Measurements from ENCODE around the gene PPP1R11.
A peak's percentile ranks its signal among the peaks of the same experiment; 100 is the strongest.
"Not testable (repeated sequence)": the region's sequence is repeated elsewhere in the genome, so short reads cannot be mapped to it uniquely, and the experiment has no call there.

The PPP1R11 gene

DNA sequence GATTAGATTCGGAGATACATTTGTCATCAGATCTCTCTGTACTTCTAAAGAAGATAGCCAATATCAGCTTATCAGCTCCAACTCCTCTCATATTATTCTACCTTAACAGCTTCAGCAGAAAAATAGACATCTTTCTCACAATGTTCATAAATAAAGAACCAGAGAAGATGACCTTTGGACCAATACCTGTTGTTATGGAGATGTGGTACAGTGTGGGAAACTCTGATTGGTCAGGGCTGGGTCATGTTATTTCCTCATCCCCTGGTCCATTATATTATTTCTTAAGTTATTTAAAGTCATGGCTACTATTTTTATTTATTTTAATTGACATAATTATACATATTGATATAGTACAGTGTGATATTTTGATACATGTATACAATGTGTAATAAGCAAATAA lies 41.8 kb upstream of the PPP1R11 start:
- Histone ChIP-seq H3K56ac (ENCODE audit: low read length) (no peak overlapping the region), H3K4me2 (ENCODE audit: low read length) (no peak overlapping the region), H3K79me1 (ENCODE audit: low read length) (no peaks in the 10 kb centered on the region), H3K79me2 (ENCODE audit: control insufficient read depth, insufficient read depth, low read length) (no peaks in the 10 kb centered on the region), H2BK120ac (ENCODE audit: low read depth, low read length) (no peak overlapping the region), H4K5ac (ENCODE audit: low read length) (no peak overlapping the region), H3K23ac (ENCODE audit: low read length) (no peak overlapping the region), H2AK5ac (ENCODE audit: low read length) (no peak overlapping the region), H3K4ac (ENCODE audit: low read depth, low read length) (no peak overlapping the region), H3K4me1 (ENCODE audit: control insufficient read depth, low read depth, low read length) (no peaks in the 10 kb centered on the region), H2BK15ac (replicated peaks; ENCODE audit: low read depth) (no peak overlapping the region), H3K27me3 (ENCODE audit: insufficient read depth, low read length, poor library complexity) (no peaks in the 10 kb centered on the region), H3K36me3 (ENCODE audit: control insufficient read depth, insufficient read depth, low read length) (no peaks in the 10 kb centered on the region), H3K27ac (ENCODE audit: low read depth, low read length) (no peak overlapping the region), H3K4me3 (ENCODE audit: low read length) (no peak overlapping the region), H3K18ac (ENCODE audit: low read length) (no peak overlapping the region), H4K8ac (ENCODE audit: low read depth, low read length) (no peak overlapping the region), H3K9ac (ENCODE audit: low read length) (no peak overlapping the region), H2BK5ac (ENCODE audit: low read length) (no peak overlapping the region)
- no CpG with 5 or more reads among the region's 1 CpG for WGBS (ENCODE audit: extremely low coverage, insufficient coverage, low lambda C conversion rate)
- no peak for DNase-seq

DNA sequence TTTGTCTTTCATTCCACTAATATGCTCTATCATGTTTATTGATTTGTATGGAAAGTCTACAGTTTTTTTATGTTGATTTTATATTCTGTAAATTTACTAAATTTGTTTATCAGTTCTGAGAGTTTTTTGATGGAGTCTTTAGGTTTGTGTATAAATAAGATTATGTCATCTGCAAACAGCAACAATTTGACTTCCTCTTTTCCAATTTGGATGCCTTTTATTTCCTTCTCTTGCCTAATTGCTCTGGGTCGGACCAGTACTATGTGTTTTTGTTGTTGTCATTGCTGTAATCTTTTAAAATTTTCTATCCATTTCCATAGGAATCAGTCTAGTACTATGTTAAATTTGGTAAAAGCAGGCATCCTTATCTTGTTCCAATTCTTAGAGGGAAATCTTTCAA lies 37.4 kb upstream of the PPP1R11 start:
- Histone ChIP-seq H2BK15ac (replicated peaks; ENCODE audit: low read depth) (no peak overlapping the region), H3K4ac (ENCODE audit: low read depth, low read length) (no peak overlapping the region), H3K27me3 (ENCODE audit: insufficient read depth, low read length, poor library complexity) (no peaks in the 10 kb centered on the region), H3K79me2 (ENCODE audit: control insufficient read depth, insufficient read depth, low read length) (no peaks in the 10 kb centered on the region), H3K23ac (ENCODE audit: low read length) (no peak overlapping the region), H3K4me1 (ENCODE audit: control insufficient read depth, low read depth, low read length) (no peaks in the 10 kb centered on the region), H3K36me3 (ENCODE audit: control insufficient read depth, insufficient read depth, low read length) (no peaks in the 10 kb centered on the region), H4K5ac (ENCODE audit: low read length) (no peak overlapping the region), H4K8ac (ENCODE audit: low read depth, low read length) (no peak overlapping the region), H2BK5ac (ENCODE audit: low read length) (no peak overlapping the region), H3K4me2 (ENCODE audit: low read length) (no peak overlapping the region), H3K18ac (ENCODE audit: low read length) (no peak overlapping the region), H2AK5ac (ENCODE audit: low read length) (no peak overlapping the region), H3K79me1 (ENCODE audit: low read length) (no peaks in the 10 kb centered on the region), H3K56ac (ENCODE audit: low read length) (no peak overlapping the region), H3K27ac (ENCODE audit: low read depth, low read length) (no peak overlapping the region), H3K9ac (ENCODE audit: low read length) (no peak overlapping the region), H3K4me3 (ENCODE audit: low read length) (no peak overlapping the region), H2BK120ac (ENCODE audit: low read depth, low read length) (no peak overlapping the region)
- no CpG with 5 or more reads among the region's 1 CpG for WGBS (ENCODE audit: extremely low coverage, insufficient coverage, low lambda C conversion rate)
- DNase-seq: no peak

DNA sequence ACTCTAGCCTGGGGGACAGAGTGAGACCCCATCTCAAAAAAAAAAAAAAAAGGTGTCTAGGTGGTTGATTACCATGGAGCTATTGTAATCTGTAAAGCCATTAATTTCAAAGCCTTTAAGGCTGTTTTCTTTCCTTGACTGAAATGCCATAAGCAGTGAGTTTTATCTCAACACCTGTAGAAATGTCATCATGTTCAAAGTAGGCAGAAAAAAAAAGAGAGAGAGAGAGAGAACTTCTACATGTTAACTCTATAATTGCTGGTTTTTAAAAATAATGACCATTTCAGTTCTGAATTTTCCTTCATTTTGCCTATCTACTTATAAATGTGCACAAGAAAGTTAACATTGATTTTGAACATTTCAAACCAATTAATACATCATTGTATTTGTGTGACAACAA lies 35.6 kb upstream of the PPP1R11 start:
- Histone ChIP-seq H2BK15ac (replicated peaks; ENCODE audit: low read depth) (no peak overlapping the region), H3K4me3 (ENCODE audit: low read length) (no peak overlapping the region), H3K4me2 (ENCODE audit: low read length) (no peak overlapping the region), H3K27ac (ENCODE audit: low read depth, low read length) (no peak overlapping the region), H3K56ac (ENCODE audit: low read length) (no peak overlapping the region), H3K27me3 (ENCODE audit: insufficient read depth, low read length, poor library complexity) (no peaks in the 10 kb centered on the region), H4K5ac (ENCODE audit: low read length) (no peak overlapping the region), H4K8ac (ENCODE audit: low read depth, low read length) (no peak overlapping the region), H2BK120ac (ENCODE audit: low read depth, low read length) (no peak overlapping the region), H3K18ac (ENCODE audit: low read length) (no peak overlapping the region), H3K23ac (ENCODE audit: low read length) (no peak overlapping the region), H3K36me3 (ENCODE audit: control insufficient read depth, insufficient read depth, low read length) (no peaks in the 10 kb centered on the region), H2BK5ac (ENCODE audit: low read length) (no peak overlapping the region), H2AK5ac (ENCODE audit: low read length) (no peak overlapping the region), H3K79me2 (ENCODE audit: control insufficient read depth, insufficient read depth, low read length) (no peaks in the 10 kb centered on the region), H3K4ac (ENCODE audit: low read depth, low read length) (no peak overlapping the region), H3K4me1 (ENCODE audit: control insufficient read depth, low read depth, low read length) (no peaks in the 10 kb centered on the region), H3K79me1 (ENCODE audit: low read length) (no peaks in the 10 kb centered on the region), H3K9ac (ENCODE audit: low read length) (no peak overlapping the region)
- DNase-seq: no peak

DNA sequence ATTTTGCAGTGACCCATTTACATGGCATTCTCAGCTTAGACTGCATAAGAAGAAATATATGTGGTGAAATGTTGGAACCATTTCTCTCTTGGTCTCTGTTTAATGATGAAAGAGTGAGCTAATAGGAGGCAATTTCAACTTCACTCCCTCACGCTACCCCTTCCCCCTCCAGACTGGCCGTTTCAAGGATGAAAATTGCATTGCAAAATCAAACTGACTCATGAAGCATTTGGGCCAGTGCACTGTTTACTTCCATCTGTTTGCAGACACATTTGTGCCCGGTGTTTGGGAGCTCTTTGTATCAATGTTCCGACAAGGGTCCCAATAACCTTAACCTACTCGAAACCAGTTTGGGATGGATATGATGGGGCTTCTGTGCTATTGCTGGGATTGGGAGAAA lies 33.6 kb upstream of the PPP1R11 start:
- H3K56ac ChIP-seq (ENCODE audit: low read length); H3K27ac ChIP-seq (ENCODE audit: low read depth, low read length); H2AK5ac ChIP-seq (ENCODE audit: low read length); H2BK15ac ChIP-seq (replicated peaks; ENCODE audit: low read depth); H3K23ac ChIP-seq (ENCODE audit: low read length); H3K9ac ChIP-seq (ENCODE audit: low read length); H3K4me2 ChIP-seq (ENCODE audit: low read length); H3K4ac ChIP-seq (ENCODE audit: low read depth, low read length); H2BK5ac ChIP-seq (ENCODE audit: low read length); H4K5ac ChIP-seq (ENCODE audit: low read length); H3K4me1 ChIP-seq (ENCODE audit: control insufficient read depth, low read depth, low read length); H3K36me3 ChIP-seq (ENCODE audit: control insufficient read depth, insufficient read depth, low read length); H3K18ac ChIP-seq (ENCODE audit: low read length); H2BK120ac ChIP-seq (ENCODE audit: low read depth, low read length); H3K79me2 ChIP-seq (ENCODE audit: control insufficient read depth, insufficient read depth, low read length); H3K4me3 ChIP-seq (ENCODE audit: low read length); DNase-seq; H3K27me3 ChIP-seq (ENCODE audit: insufficient read depth, low read length, poor library complexity); H3K79me1 ChIP-seq (ENCODE audit: low read length); H4K8ac ChIP-seq (ENCODE audit: low read depth, low read length): not testable (repeated sequence)
- WGBS (ENCODE audit: extremely low coverage, insufficient coverage, low lambda C conversion rate): no CpG with 5 or more reads among the region's 5 CpGs

DNA sequence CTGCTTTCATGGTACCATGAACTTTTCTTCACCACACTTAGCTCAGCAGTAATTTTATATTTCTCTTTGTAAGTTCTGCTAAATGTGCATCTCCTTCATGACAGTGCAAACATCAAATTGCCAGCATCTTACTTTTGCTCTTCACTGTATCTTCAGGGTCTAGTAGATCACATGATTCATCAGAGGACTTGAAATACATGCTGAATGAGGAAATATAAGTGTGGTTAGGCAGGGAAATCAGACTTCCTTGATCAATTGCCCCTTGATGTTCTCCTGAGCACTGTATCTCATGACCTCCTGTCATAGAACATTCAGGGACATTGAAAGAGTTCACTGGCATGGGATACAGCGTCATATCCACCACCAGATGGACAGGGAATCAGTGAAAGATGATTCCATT lies 31.2 kb upstream of the PPP1R11 start:
- no peak overlapping the region for H3K56ac ChIP-seq (ENCODE audit: low read length)

DNA sequence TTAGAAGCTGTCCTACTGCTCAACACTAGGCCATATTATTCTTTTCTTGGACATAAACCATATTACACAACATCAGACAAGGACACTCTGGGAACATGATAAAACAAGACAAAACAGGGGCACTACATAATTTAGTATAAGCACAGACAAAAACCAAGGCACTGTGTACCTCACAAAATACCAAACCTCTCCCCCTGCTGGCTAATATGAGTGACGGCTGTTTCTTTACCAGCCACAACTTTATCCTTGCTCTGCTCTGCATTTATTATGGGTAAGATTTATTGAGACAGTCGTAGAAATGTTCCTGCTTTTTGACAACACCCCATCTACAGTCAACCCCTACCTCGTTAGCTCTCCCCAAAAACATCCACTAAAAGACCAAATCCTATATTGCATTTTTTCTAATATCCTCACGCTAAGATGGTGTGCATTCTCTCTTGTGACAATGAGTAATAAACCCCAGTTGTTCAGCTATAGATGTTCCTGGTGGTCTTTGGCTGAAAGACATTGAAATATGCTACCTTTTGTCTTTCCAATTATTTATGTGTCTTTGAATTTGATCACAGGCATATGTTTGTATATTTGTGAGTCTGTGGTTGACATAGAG lies 29.7 kb upstream of the PPP1R11 start:
- no peak overlapping the region for H3K4me2 ChIP-seq (ENCODE audit: low read length)
- no peak overlapping the region for H2BK120ac ChIP-seq (ENCODE audit: low read depth, low read length)
- H3K4me3 ChIP-seq (ENCODE audit: low read length): no peak overlapping the region
- H2BK15ac ChIP-seq (replicated peaks; ENCODE audit: low read depth): no peak overlapping the region
- H4K5ac ChIP-seq (ENCODE audit: low read length): no peak overlapping the region
- no peaks in the 10 kb centered on the region for H3K27me3 ChIP-seq (ENCODE audit: insufficient read depth, low read length, poor library complexity)
- H3K9ac ChIP-seq (ENCODE audit: low read length): no peak overlapping the region
- no peaks in the 10 kb centered on the region for H3K36me3 ChIP-seq (ENCODE audit: control insufficient read depth, insufficient read depth, low read length)
- no peak overlapping the region for H3K18ac ChIP-seq (ENCODE audit: low read length)
- H3K23ac ChIP-seq (ENCODE audit: low read length): no peak overlapping the region
- H3K56ac ChIP-seq (ENCODE audit: low read length): no peak overlapping the region
- peak; percentile 12 for DNase-seq
- no peaks in the 10 kb centered on the region for H3K79me2 ChIP-seq (ENCODE audit: control insufficient read depth, insufficient read depth, low read length)
- H2BK5ac ChIP-seq (ENCODE audit: low read length): no peak overlapping the region
- no peaks in the 10 kb centered on the region for H3K79me1 ChIP-seq (ENCODE audit: low read length)
- H4K8ac ChIP-seq (ENCODE audit: low read depth, low read length): no peak overlapping the region
- no peaks in the 10 kb centered on the region for H3K4me1 ChIP-seq (ENCODE audit: control insufficient read depth, low read depth, low read length)
- no CpG with 5 or more reads among the region's 4 CpGs for WGBS (ENCODE audit: extremely low coverage, insufficient coverage, low lambda C conversion rate)
- no peak overlapping the region for H2AK5ac ChIP-seq (ENCODE audit: low read length)
- H3K27ac ChIP-seq (ENCODE audit: low read depth, low read length): no peak overlapping the region
- H3K4ac ChIP-seq (ENCODE audit: low read depth, low read length): no peak overlapping the region

More for the DNA sequence above, 31.2 kb upstream of the PPP1R11 start:
- H2BK5ac ChIP-seq (ENCODE audit: low read length): no peak overlapping the region
- H3K4ac ChIP-seq (ENCODE audit: low read depth, low read length): no peak overlapping the region
- H3K27ac ChIP-seq (ENCODE audit: low read depth, low read length): no peak overlapping the region
- no CpG with 5 or more reads among the region's 1 CpG for WGBS (ENCODE audit: extremely low coverage, insufficient coverage, low lambda C conversion rate)
- DNase-seq: no peak
- no peak overlapping the region for H2BK120ac ChIP-seq (ENCODE audit: low read depth, low read length)
- no peak overlapping the region for H4K8ac ChIP-seq (ENCODE audit: low read depth, low read length)
- H3K79me1 ChIP-seq (ENCODE audit: low read length): no peaks in the 10 kb centered on the region
- H3K4me1 ChIP-seq (ENCODE audit: control insufficient read depth, low read depth, low read length): no peaks in the 10 kb centered on the region
- H3K18ac ChIP-seq (ENCODE audit: low read length): no peak overlapping the region
- no peak overlapping the region for H3K4me3 ChIP-seq (ENCODE audit: low read length)
- no peaks in the 10 kb centered on the region for H3K79me2 ChIP-seq (ENCODE audit: control insufficient read depth, insufficient read depth, low read length)
- H3K9ac ChIP-seq (ENCODE audit: low read length): no peak overlapping the region
- no peak overlapping the region for H2BK15ac ChIP-seq (replicated peaks; ENCODE audit: low read depth)
- no peak overlapping the region for H3K23ac ChIP-seq (ENCODE audit: low read length)
- no peaks in the 10 kb centered on the region for H3K36me3 ChIP-seq (ENCODE audit: control insufficient read depth, insufficient read depth, low read length)
- H2AK5ac ChIP-seq (ENCODE audit: low read length): no peak overlapping the region
- no peak overlapping the region for H4K5ac ChIP-seq (ENCODE audit: low read length)
- H3K27me3 ChIP-seq (ENCODE audit: insufficient read depth, low read length, poor library complexity): no peaks in the 10 kb centered on the region
- no peak overlapping the region for H3K4me2 ChIP-seq (ENCODE audit: low read length)
